Medulla oblongata (tissue), 1 donor: Measurements from ENCODE around the gene WNT1.

ENCODE experiments used
- DNase-seq: peaks from one replicate; pipeline ENCODE4 v3.0.0-alpha.2; 2015; ENCODE audit errors: extremely low spot score

Gene WNT1

GRCh38 chr12:48980953-48981756 lies 3.0 kb downstream of the WNT1 start:
- DNase-seq: no peak

GRCh38 chr12:48981757-48982157 lies 3.6 kb downstream of the WNT1 start:
- no peak for DNase-seq

GRCh38 chr12:48982397-48983080 lies 4.4 kb downstream of the WNT1 start:
- no peak for DNase-seq

- DNase-seq: no peak
These were observed 7.4 kb downstream of the WNT1 start for GRCh38 chr12:48985475-48985897.

GRCh38 chr12:48985901-48986300 lies 7.8 kb downstream of the WNT1 start:
- DNase-seq: no peak

- DNase-seq: no peak
These were observed 8.7 kb downstream of the WNT1 start for GRCh38 chr12:48986720-48987291.

GRCh38 chr12:48988030-48988649 lies 10.0 kb downstream of the WNT1 start:
- peak; percentile 54 for DNase-seq

GRCh38 chr12:48990552-48990951 lies 12.4 kb downstream of the WNT1 start:
- DNase-seq: no peak

- no peak for DNase-seq
These were observed 13.3 kb downstream of the WNT1 start for GRCh38 chr12:48991247-48992050.

- no peak for DNase-seq
These were observed 15.7 kb downstream of the WNT1 start for GRCh38 chr12:48993787-48994186.

- no peak for DNase-seq
These were observed 16.3 kb downstream of the WNT1 start for GRCh38 chr12:48994224-48995085.

- DNase-seq: peak; percentile 78
These were observed 17.2 kb downstream of the WNT1 start for GRCh38 chr12:48995086-48995879.

GRCh38 chr12:48996794-48997718 lies 18.9 kb downstream of the WNT1 start:
- DNase-seq: peak; percentile 85

- no peak for DNase-seq
These were observed 19.8 kb downstream of the WNT1 start for GRCh38 chr12:48997719-48998496.

GRCh38 chr12:48998497-48999353 lies 20.6 kb downstream of the WNT1 start:
- DNase-seq: no peak

GRCh38 chr12:48999371-49000131 lies 21.4 kb downstream of the WNT1 start, which contains the start of gene DDN:
Gene DDN, minus strand, starts transcription at chr12:48999375. Its CDS starts 88 bp downstream, at chr12:48999287.
- DNase-seq: no peak
